Transverse colon (tissue), 3 donors: ENCODE results near the gene DNAI2.

ENCODE experiments used
- POLR2A ChIP-seq: fragments of 450-650 bp; IDR thresholded peaks from one replicate; pipeline ENCODE4 v1.6.1; 2016; ENCODE audit warnings: antibody characterized with exemption, mild to moderate bottlenecking, moderate library complexity
- TF ChIP-seq, protein P1 (sequence below), 5 experiments: fragments of 200-600 bp in 3 of 5; fragments of 450-650 bp in 2 of 5; sonication (generic) in 3 of 5; IDR thresholded peaks; 1 replicate in 2 of 5; 2 replicates in 3 of 5; pipeline ENCODE4 v1.5.1; 2016 to 2017; ENCODE audit warnings: antibody characterized with exemption in 5 of 5, inconsistent platforms in 3 of 5, mild to moderate bottlenecking in 2 of 5, moderate library complexity in 1 of 5

DNA sequence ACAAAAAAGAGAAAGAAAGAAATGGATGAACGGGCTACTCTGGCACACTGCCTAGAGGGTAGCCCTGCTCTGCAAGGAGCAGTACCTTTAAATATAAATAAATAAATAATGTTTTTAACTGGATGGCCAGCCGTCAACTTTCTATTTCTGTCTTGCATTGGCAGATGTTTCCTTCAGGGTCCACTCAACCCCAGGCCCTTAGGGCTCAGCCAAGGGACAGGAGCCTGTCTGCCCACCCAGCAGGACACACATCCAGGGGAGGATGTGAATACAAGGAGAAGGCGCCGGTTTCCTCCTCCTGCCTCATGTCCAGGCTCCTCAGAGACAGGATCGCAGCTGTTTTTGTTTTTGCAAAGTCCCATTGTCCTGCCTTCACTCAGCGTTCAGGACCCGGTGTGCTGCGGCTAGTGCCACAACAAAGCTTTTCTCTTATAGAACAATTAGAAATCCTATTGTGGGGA lies 38.1 kb upstream of the DNAI2 start:
- TF ChIP-seq POLR2A = no peak
- TF ChIP-seq, protein P1, sequence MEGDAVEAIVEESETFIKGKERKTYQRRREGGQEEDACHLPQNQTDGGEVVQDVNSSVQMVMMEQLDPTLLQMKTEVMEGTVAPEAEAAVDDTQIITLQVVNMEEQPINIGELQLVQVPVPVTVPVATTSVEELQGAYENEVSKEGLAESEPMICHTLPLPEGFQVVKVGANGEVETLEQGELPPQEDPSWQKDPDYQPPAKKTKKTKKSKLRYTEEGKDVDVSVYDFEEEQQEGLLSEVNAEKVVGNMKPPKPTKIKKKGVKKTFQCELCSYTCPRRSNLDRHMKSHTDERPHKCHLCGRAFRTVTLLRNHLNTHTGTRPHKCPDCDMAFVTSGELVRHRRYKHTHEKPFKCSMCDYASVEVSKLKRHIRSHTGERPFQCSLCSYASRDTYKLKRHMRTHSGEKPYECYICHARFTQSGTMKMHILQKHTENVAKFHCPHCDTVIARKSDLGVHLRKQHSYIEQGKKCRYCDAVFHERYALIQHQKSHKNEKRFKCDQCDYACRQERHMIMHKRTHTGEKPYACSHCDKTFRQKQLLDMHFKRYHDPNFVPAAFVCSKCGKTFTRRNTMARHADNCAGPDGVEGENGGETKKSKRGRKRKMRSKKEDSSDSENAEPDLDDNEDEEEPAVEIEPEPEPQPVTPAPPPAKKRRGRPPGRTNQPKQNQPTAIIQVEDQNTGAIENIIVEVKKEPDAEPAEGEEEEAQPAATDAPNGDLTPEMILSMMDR (IDR thresholded peaks at IDR 0.05) = no peak
